Nephron (organoid): ENCODE results near the gene KRTDAP.

Experiments used
- H3K27ac Mint-ChIP-seq, 3 experiments: 2 replicates each; pipeline ENCODE4 v1.8.0; 2020; ENCODE audit warnings: mixed read lengths in 3 of 3, mild to moderate bottlenecking in 2 of 3, moderate library complexity in 1 of 3
- H3K27me3 Mint-ChIP-seq: 2 replicates; pipeline ENCODE4 v1.8.0; 2021; ENCODE audit warnings: low read depth, mild to moderate bottlenecking, moderate library complexity, mixed read lengths
- H3K36me3 Mint-ChIP-seq: 2 replicates; pipeline ENCODE4 v1.8.0; 2020; ENCODE audit warnings: low read depth, mixed read lengths
- H3K4me1 Mint-ChIP-seq: 2 replicates; pipeline ENCODE4 v1.8.0; 2020; ENCODE audit warnings: mixed read lengths
- H3K4me3 Mint-ChIP-seq, 3 experiments: 2 replicates each; pipeline ENCODE4 v1.8.0; 2020; ENCODE audit warnings: mild to moderate bottlenecking in 3 of 3, mixed read lengths in 3 of 3, moderate library complexity in 2 of 3
- H3K9me3 Mint-ChIP-seq: 2 replicates; pipeline ENCODE4 v1.8.0; 2020; ENCODE audit warnings: mixed read lengths
- TF ChIP-seq, protein P1 (sequence below), 3 experiments: fragments of 200-600 bp; sonication (generic); IDR thresholded peaks; one replicate each; pipeline ENCODE4 v1.5.0; 2021; ENCODE audit warnings: antibody characterized with exemption in 3 of 3; ENCODE audit not compliant: unreplicated experiment in 3 of 3

KRTDAP gene

DNA sequence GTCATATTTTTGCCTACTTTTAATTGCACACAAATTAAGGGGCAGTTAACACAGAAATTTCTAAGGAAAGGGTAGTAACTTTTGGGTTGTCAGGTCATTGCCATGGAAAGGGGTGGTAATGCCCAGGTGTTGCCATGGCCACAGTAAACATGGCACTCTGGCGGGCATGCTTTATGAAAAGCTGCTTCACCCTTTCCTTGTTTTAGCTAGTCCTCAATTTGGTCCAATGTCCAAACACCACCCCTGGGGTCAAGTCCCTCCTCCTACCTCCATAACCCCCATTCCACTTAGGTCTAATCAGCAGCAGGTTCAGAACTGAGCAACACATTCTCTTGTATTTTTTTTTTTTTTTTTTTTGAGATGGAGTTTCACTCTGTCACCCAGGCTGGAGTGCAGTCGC, 35.6 kb downstream of the KRTDAP start:
- Mint-ChIP-seq H3K36me3 (no peaks in the 10 kb centered on the region), H3K27ac (no peak overlapping the region), H3K9me3 (no peaks in the 10 kb centered on the region), H3K4me1 (peaks cover 19% of the 10 kb centered on the region), H3K4me3 (no peak overlapping the region), H3K27me3 (peaks cover 10% of the 10 kb centered on the region)
- TF ChIP-seq, protein P1, sequence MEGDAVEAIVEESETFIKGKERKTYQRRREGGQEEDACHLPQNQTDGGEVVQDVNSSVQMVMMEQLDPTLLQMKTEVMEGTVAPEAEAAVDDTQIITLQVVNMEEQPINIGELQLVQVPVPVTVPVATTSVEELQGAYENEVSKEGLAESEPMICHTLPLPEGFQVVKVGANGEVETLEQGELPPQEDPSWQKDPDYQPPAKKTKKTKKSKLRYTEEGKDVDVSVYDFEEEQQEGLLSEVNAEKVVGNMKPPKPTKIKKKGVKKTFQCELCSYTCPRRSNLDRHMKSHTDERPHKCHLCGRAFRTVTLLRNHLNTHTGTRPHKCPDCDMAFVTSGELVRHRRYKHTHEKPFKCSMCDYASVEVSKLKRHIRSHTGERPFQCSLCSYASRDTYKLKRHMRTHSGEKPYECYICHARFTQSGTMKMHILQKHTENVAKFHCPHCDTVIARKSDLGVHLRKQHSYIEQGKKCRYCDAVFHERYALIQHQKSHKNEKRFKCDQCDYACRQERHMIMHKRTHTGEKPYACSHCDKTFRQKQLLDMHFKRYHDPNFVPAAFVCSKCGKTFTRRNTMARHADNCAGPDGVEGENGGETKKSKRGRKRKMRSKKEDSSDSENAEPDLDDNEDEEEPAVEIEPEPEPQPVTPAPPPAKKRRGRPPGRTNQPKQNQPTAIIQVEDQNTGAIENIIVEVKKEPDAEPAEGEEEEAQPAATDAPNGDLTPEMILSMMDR (IDR thresholded peaks at IDR 0.05; ENCODE audit: unreplicated experiment in 3 of 3) = no peak

DNA sequence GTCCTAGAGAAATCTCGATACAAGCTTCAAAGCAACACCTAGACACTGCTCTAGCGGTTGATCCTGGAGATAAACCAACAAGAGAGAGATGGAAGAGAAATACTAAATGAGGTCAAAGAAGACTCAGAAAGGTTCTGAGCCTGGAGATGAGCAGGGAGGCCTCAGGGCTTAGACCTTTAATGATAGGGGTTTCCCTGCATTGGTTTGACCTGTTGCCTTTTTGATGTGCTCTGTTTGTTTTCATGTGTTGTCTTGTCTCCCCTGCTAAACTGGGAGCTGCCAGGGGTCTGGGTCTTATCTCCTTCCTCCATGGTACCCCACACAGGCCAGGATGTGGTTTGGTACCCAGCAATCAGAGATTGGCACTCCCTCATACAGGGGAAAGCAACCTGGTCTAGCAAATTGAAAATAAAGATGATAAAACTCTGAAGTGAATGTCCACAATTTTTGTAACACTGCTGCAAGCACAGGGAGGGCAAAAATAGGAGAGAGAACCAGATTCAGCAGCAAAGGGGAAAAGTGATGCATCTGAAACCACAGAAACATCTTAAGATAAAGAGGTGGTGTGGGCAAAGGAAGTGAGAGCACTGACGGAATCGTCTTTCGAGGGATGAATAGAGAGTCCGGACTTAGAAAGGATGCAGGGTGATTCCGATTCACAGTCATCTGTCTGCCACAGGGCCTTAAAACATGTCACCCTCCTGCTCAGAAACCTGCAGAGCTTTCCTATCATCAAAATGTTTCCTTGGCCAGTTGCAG, 38.7 kb downstream of the KRTDAP start:
- Mint-ChIP-seq H3K27ac (no peak overlapping the region), H3K4me3 (no peak overlapping the region)

DNA sequence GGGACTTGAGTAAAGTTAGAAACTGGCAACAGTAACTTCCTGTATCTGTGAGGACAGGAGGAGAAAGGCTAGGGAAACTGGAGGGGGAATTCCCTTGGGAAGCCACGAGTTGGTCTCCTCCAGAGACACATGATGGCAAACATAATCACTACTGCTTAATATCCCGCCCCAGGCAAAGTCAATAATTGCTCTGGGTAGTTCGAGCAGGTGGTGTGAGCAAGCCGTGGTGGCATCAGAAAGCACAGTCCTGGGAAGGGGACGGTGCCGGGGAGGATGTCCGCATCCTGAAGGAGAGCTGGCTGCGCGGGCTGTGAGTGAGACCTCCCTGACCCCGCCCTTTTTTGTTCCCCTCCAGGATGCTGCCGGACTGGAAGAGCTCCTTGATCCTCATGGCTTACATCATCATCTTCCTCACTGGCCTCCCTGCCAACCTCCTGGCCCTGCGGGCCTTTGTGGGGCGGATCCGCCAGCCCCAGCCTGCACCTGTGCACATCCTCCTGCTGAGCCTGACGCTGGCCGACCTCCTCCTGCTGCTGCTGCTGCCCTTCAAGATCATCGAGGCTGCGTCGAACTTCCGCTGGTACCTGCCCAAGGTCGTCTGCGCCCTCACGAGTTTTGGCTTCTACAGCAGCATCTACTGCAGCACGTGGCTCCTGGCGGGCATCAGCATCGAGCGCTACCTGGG, 40.8 kb downstream of the KRTDAP start:
- H3K36me3 Mint-ChIP-seq = no peaks in the 10 kb centered on the region
- no peak overlapping the region for H3K4me3 Mint-ChIP-seq
- H3K27me3 Mint-ChIP-seq = peaks cover 22% of the 10 kb centered on the region
- H3K9me3 Mint-ChIP-seq = no peaks in the 10 kb centered on the region
- H3K4me1 Mint-ChIP-seq = peaks cover 5% of the 10 kb centered on the region
- TF ChIP-seq, protein P1 (IDR thresholded peaks at IDR 0.05; ENCODE audit: unreplicated experiment in 3 of 3) = no peak
- no peak overlapping the region for H3K27ac Mint-ChIP-seq

More for the DNA sequence above, 38.7 kb downstream of the KRTDAP start:
- TF ChIP-seq, protein P1 (IDR thresholded peaks at IDR 0.05; ENCODE audit: unreplicated experiment in 3 of 3) = no peak
- Mint-ChIP-seq H3K27me3 (peaks cover 24% of the 10 kb centered on the region), H3K4me1 (peaks cover 5% of the 10 kb centered on the region), H3K36me3 (no peaks in the 10 kb centered on the region), H3K9me3 (no peaks in the 10 kb centered on the region)

DNA sequence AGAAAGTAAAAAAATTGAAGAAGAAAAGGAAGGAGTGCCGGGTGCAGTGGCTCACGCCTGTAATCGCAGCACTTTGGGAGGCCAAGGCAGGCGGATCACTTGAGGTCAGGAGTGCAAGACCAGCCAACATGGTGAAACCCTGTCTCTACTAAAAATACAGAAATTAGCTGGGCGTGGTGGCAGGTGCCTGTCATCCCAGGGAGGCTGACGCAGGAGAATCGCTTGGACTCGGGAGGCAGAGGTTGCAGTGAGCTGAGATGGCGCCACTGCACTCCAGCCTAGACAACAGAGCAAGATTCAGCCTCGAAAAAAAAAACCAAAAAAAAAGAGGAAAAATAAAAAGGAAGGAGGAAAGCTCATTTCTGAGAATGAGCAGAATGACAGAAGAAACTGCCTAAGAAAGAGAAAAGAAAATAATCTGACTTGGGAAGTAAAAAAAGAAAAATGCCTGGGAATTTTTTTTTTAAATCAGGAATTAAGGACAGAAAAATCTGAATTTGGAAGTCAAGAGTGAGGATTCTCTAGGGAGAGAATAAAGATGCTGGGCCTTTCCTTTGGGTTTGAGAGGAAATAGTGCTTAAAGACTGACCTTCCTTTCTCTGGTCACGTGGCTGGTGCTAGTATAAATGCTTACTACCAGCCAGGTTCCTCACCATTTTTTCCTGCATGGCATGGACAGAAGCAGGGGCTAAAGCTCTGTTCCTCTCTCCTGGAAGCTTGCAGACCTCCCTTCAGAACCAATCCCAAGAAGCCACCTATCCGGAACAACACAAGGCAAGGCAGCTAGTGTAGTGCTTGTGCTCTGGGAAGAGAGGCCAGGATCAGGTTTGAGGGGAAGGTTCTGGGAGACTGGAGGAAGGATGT, 42.4 kb downstream of the KRTDAP start, which contains the start of gene FFAR2:
Gene FFAR2, plus strand, starts transcription at position 652 of the 864 bp plus-strand sequence. CDS start 1,458 bp downstream, outside the sequence.
- Mint-ChIP-seq H3K9me3 (no peaks in the 10 kb centered on the region), H3K27me3 (peaks cover 22% of the 10 kb centered on the region), H3K36me3 (no peaks in the 10 kb centered on the region), H3K4me3 (no peak within 1 kb of the TSS), H3K27ac (peak within 1 kb of the TSS in 2 of 3 experiments; percentile 1 to 35), H3K4me1 (peaks cover 5% of the 10 kb centered on the region)
- TF ChIP-seq, protein P1 (IDR thresholded peaks at IDR 0.05; ENCODE audit: unreplicated experiment in 3 of 3) = no peak

DNA sequence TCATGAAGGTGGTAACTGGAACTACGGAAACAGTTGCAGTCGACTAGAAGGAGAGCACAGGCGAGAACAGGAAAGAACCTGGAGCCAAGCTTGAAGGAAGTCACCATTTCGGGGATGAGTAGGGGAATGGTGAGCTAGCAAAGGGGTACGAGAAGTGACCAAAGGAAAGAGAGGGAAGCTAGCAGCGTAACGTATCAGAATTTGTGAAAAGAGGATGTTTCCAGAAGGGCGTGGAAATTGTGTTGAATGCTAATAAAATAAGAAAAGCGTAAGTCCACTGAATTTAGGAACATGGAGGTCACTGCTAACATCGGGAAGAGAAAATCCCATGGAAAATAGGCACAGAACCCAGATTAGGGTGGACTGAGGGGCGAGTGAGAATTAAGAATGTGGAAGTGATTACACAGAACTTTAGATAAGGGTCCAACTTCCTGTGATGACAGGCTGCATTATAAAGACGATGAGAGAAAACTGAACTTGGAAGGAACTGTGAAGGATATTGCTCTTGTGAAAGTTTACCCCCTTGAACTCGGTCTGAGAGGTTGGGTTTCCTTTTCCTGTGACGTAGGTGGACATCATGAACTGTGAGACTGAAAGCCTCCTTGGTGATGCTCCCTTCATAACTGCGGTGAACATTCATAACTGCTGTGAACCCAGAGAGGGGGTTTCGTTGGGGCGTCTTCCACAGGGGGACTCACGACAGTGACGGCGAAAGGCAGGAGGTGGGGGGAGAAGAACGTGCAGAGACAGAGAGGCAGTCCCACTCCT, 44.3 kb downstream of the KRTDAP start:
- Mint-ChIP-seq H3K9me3 (no peaks in the 10 kb centered on the region), H3K4me1 (peaks cover 10% of the 10 kb centered on the region), H3K4me3 (no peak overlapping the region), H3K36me3 (no peaks in the 10 kb centered on the region), H3K27ac (peak overlapping the region in 1 of 3 experiments; percentile 30), H3K27me3 (peaks cover 22% of the 10 kb centered on the region)
- TF ChIP-seq, protein P1 (IDR thresholded peaks at IDR 0.05; ENCODE audit: unreplicated experiment in 3 of 3) = no peak
